A673 (cell line): ENCODE measurements around the gene NAT9.

Experiments used
- CTCF ChIP-seq: fragments of 300-800, 200-600 bp; sonication (generic); conservative IDR thresholded peaks from 2 replicates; pipeline ENCODE4 v1.5.1; 2017; ENCODE audit warnings: low read depth, mild to moderate bottlenecking, antibody characterized with exemption, low read length, moderate library complexity, mixed read lengths
- EZH2 ChIP-seq: fragments of 200-600 bp; sonication (generic); IDR thresholded peaks from 2 replicates; pipeline ENCODE4 v1.6.1; 2017; ENCODE audit warnings: borderline replicate concordance, low read depth, mild to moderate bottlenecking, mixed read lengths, antibody characterized with exemption, low read length; ENCODE audit not compliant: poor library complexity, severe bottlenecking

- no peak for TF ChIP-seq CTCF
- TF ChIP-seq EZH2: no peak
Observed at GRCh38 chr17:74818291-74818938, 42.3 kb upstream of the NAT9 start.
